K562 (cell line): ENCODE measurements around the gene HS3ST2. TPM values are rescaled to one million over a fixed set of nuclear protein-coding genes. Genes with fewer than 3 reads are reported as not detected.

Source experiments
- BHLHE40 ChIP-seq: IDR thresholded peaks from 2 replicates; pipeline ENCODE4 v1.6.1; 2011; ENCODE audit warnings: low read length, improper control_type of control experiment
- CREB1 ChIP-seq, 2 experiments: sonication (generic) in 1 of 2; formaldehyde crosslinking in 1 of 2; IDR thresholded peaks; 2 replicates each; pipeline versions ENCODE4 v1.6.1 to v1.8.0; 2012 to 2022; ENCODE audit warnings: inconsistent platforms in 1 of 2, mild to moderate bottlenecking in 1 of 2, missing genetic modification reagents in 1 of 2, moderate library complexity in 1 of 2
- CXXC5 ChIP-seq: fragments of 250-450 bp; sonication (Bioruptor Pico); IDR thresholded peaks from 2 replicates; pipeline ENCODE4 v1.8.0; 2022; ENCODE audit warnings: inconsistent platforms, mild to moderate bottlenecking, moderate library complexity
- ELF1 ChIP-seq: fragments of 200-800 bp; sonication (Bioruptor generic); IDR thresholded peaks from 2 replicates; pipeline ENCODE4 v1.6.1; 2016; ENCODE audit warnings: missing genetic modification characterization, missing compliant biosample characterization
- HCFC1 ChIP-seq: IDR thresholded peaks from 2 replicates; pipeline ENCODE4 v1.6.1; 2012; ENCODE audit warnings: low read depth, low read length, improper control_type of control experiment
- MED1 ChIP-seq: sonication (generic); formaldehyde crosslinking; IDR thresholded peaks from 2 replicates; pipeline ENCODE4 v1.8.1; 2023; ENCODE audit warnings: missing genetic modification reagents, borderline replicate concordance
- NFXL1 ChIP-seq: fragments of 450-650 bp; formaldehyde crosslinking; IDR thresholded peaks from 2 replicates; pipeline ENCODE4 v1.4.0; 2021; ENCODE audit warnings: mild to moderate bottlenecking
- RBFOX2 ChIP-seq: fragments of 200-400 bp; formaldehyde crosslinking; IDR thresholded peaks from 2 replicates; pipeline ENCODE4 v1.6.1; 2017; ENCODE audit warnings: low read depth, mild to moderate bottlenecking, low read length, moderate library complexity
- SETDB1 ChIP-seq: IDR thresholded peaks from one replicate; pipeline ENCODE4 v1.6.1; 2012; ENCODE audit warnings: low read length, control low read depth, inconsistent platforms
- SUPT5H ChIP-seq: fragments of 450-650 bp; IDR thresholded peaks from 2 replicates; pipeline ENCODE4 v1.6.1; 2016
- USF2 ChIP-seq: sonication (generic); formaldehyde crosslinking; IDR thresholded peaks from 2 replicates; pipeline ENCODE4 v1.5.0; 2020; ENCODE audit warnings: missing genetic modification reagents
- ZNF3 ChIP-seq: fragments of 250-450 bp; sonication (Bioruptor Pico); IDR thresholded peaks from 2 replicates; pipeline ENCODE4 v1.5.0; 2021; ENCODE audit warnings: mild to moderate bottlenecking, moderate library complexity
- ZNF354B ChIP-seq: fragments of 250-450 bp; sonication (Bioruptor Pico); IDR thresholded peaks from 2 replicates; pipeline ENCODE4 v1.4.0; 2020
- ZNF41 ChIP-seq: fragments of 250-450 bp; sonication (Bioruptor Pico); conservative IDR thresholded peaks from 2 replicates; pipeline ENCODE4 v1.4.0; 2020; ENCODE audit warnings: mild to moderate bottlenecking
- ZNF609 ChIP-seq: sonication (generic); formaldehyde crosslinking; IDR thresholded peaks from 2 replicates; pipeline ENCODE4 v1.8.1; 2023; ENCODE audit warnings: missing genetic modification reagents, mild to moderate bottlenecking, borderline replicate concordance
- polyA plus RNA-seq, 8 experiments: library from polyadenylated mRNA; depleted of rRNA in 4 of 8; stranded (reverse) in 5 of 8; unstranded in 3 of 8; fragments of >200 nt; fragmentation: Nextera tagmentation in 2 of 8; fragmentation: Illumina TruSeq in 1 of 8; extraction: Ambion mirVana in 2 of 8; extraction: Trizol in 1 of 8; gene quantifications; 2 replicates each; pipeline versions ENCODE4 v1.2.1 to v1.2.3, GENCODE V29; 2011 to 2014; ENCODE audit warnings: inconsistent platforms in 1 of 8, missing spikeins in 1 of 8
- total RNA-seq, 7 experiments: library from RNA; depleted of rRNA in 6 of 7; stranded (reverse); fragments of >200 nt in 6 of 7; fragmentation: Illumina TruSeq in 2 of 7; extraction: Trizol in 2 of 7; gene quantifications; 2 replicates each; pipeline versions ENCODE4 v1.2.1 to v1.2.3, GENCODE V29; 2011 to 2021; ENCODE audit warnings: low replicate concordance in 1 of 7
- TF ChIP-seq, protein P1 (sequence below): sonication (generic); formaldehyde crosslinking; IDR thresholded peaks from 2 replicates; pipeline ENCODE4 v1.8.1; 2023; ENCODE audit warnings: mild to moderate bottlenecking, missing genetic modification reagents
- TF ChIP-seq, protein P2 (sequence below): sonication (generic); formaldehyde crosslinking; IDR thresholded peaks from 2 replicates; pipeline ENCODE4 v1.4.0; 2020; ENCODE audit warnings: mild to moderate bottlenecking, missing genetic modification reagents

Gene HS3ST2
- total and polyA plus RNA-seq, 9 of the 15 experiments (the other 6 are each of a cell fraction or from before 2014, with no cell fraction given), result not detected

GRCh38 chr16:22782314-22782713 lies 31.6 kb upstream of the HS3ST2 start (continued):
- no peak for TF ChIP-seq ZNF609 (CRISPR knock-in tag)
- no peak for TF ChIP-seq ZNF41 (CRISPR knock-in tag)
- peak; percentile 83 for TF ChIP-seq BHLHE40
- peak; percentile 33; the same call in 1 of the 2 replicates for TF ChIP-seq CXXC5 (CRISPR knock-in tag)
- TF ChIP-seq SETDB1, result no peak
- TF ChIP-seq HCFC1, result no peak
- no peak for TF ChIP-seq ZNF354B (CRISPR knock-in tag)
- 0 out of 2 replicates have a peak, but pooled peaks have one; percentile 28 for TF ChIP-seq ELF1 (tag)
- no peak for TF ChIP-seq RBFOX2
- no peak for TF ChIP-seq USF2 (CRISPR knock-in tag)
- TF ChIP-seq SUPT5H, result no peak
- TF ChIP-seq, protein P1, sequence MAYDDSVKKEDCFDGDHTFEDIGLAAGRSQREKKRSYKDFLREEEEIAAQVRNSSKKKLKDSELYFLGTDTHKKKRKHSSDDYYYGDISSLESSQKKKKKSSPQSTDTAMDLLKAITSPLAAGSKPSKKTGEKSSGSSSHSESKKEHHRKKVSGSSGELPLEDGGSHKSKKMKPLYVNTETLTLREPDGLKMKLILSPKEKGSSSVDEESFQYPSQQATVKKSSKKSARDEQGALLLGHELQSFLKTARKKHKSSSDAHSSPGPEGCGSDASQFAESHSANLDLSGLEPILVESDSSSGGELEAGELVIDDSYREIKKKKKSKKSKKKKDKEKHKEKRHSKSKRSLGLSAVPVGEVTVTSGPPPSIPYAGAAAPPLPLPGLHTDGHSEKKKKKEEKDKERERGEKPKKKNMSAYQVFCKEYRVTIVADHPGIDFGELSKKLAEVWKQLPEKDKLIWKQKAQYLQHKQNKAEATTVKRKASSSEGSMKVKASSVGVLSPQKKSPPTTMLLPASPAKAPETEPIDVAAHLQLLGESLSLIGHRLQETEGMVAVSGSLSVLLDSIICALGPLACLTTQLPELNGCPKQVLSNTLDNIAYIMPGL (CRISPR knock-in tag), result no peak
- TF ChIP-seq NFXL1 (CRISPR knock-in tag), result no peak
- no peak for TF ChIP-seq CREB1 (IDR thresholded peaks at IDR 0.05)
- TF ChIP-seq CREB1 (CRISPR knock-in tag; IDR thresholded peaks at IDR 0.05), result no peak
- no peak for TF ChIP-seq ZNF3 (CRISPR knock-in tag)
- no peak for TF ChIP-seq MED1 (CRISPR knock-in tag)
- TF ChIP-seq, protein P2, sequence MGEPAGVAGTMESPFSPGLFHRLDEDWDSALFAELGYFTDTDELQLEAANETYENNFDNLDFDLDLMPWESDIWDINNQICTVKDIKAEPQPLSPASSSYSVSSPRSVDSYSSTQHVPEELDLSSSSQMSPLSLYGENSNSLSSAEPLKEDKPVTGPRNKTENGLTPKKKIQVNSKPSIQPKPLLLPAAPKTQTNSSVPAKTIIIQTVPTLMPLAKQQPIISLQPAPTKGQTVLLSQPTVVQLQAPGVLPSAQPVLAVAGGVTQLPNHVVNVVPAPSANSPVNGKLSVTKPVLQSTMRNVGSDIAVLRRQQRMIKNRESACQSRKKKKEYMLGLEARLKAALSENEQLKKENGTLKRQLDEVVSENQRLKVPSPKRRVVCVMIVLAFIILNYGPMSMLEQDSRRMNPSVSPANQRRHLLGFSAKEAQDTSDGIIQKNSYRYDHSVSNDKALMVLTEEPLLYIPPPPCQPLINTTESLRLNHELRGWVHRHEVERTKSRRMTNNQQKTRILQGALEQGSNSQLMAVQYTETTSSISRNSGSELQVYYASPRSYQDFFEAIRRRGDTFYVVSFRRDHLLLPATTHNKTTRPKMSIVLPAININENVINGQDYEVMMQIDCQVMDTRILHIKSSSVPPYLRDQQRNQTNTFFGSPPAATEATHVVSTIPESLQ (CRISPR knock-in tag), result no peak
